Esophagus mucosa (tissue), 1 donor: Measurements from ENCODE around the gene ATP4A. TPM values are rescaled to one million over a fixed set of nuclear protein-coding genes. Genes with fewer than 3 reads are reported as not detected.

Source experiments
- ATAC-seq: fragments of 200-7000 bp; cut with Tn5 transposase; one replicate; pipeline ENCODE4 v1.9.1; 2020
- total RNA-seq: library from RNA; stranded (reverse); gene quantifications from one replicate; pipeline ENCODE4 v1.2.4, GENCODE V29; 2023
- donor health status: DM: yes; HTN: yes; CAD: no.

The ATP4A gene
- total RNA-seq, 1 donor from 2014 or later: not detected

- ATAC-seq: peak; percentile 26
These were observed 1.8 kb upstream of the ATP4A start for GRCh38 chr19:35565016-35565856.

- ATAC-seq: no peak
These were observed 682 bp downstream of the ATP4A start for GRCh38 chr19:35562776-35563175.

GRCh38 chr19:35562336-35562735, 1.1 kb downstream of the ATP4A start:
- no peak for ATAC-seq

- no peak for ATAC-seq
These were observed 2.0 kb downstream of the ATP4A start for GRCh38 chr19:35561436-35561835.

GRCh38 chr19:35560677-35561076, 2.8 kb downstream of the ATP4A start:
- ATAC-seq: no peak

GRCh38 chr19:35560271-35560670, 3.2 kb downstream of the ATP4A start:
- no peak for ATAC-seq

- ATAC-seq: no peak
These were observed 3.7 kb downstream of the ATP4A start for GRCh38 chr19:35559781-35560180.

GRCh38 chr19:35559281-35559659, 4.2 kb downstream of the ATP4A start:
- no peak for ATAC-seq

GRCh38 chr19:35558400-35559280, 4.8 kb downstream of the ATP4A start:
- no peak for ATAC-seq

- ATAC-seq: peak; percentile 32
These were observed 5.7 kb downstream of the ATP4A start for GRCh38 chr19:35557539-35558399.

- no peak for ATAC-seq
These were observed 6.5 kb downstream of the ATP4A start for GRCh38 chr19:35556846-35557538.

GRCh38 chr19:35556025-35556590, 7.3 kb downstream of the ATP4A start:
- ATAC-seq: no peak

- no peak for ATAC-seq
These were observed 8.0 kb downstream of the ATP4A start for GRCh38 chr19:35555301-35556005.

GRCh38 chr19:35554076-35554475, 9.4 kb downstream of the ATP4A start:
- no peak for ATAC-seq

- ATAC-seq: no peak
These were observed 10.0 kb downstream of the ATP4A start for GRCh38 chr19:35553385-35554000.

GRCh38 chr19:35552534-35553384, 10.7 kb downstream of the ATP4A start:
- no peak for ATAC-seq

GRCh38 chr19:35551091-35551810, 12.2 kb downstream of the ATP4A start:
- ATAC-seq: no peak

GRCh38 chr19:35549879-35550523, 13.5 kb downstream of the ATP4A start:
- ATAC-seq: no peak
